T follicular helper cell (primary cell): ENCODE data around the gene PTAFR.

Source experiments
- DNase-seq: peaks from one replicate; pipeline ENCODE4 v3.0.0-alpha.2; 2020; ENCODE audit warnings: low read depth
- total RNA-seq, 2 experiments: gene quantifications; one replicate each; lab custom pipeline; 2026; lab: John Stamatoyannopoulos, UW

Gene PTAFR
- 8.8 to 9.5 reads per million in 2 experiments for total RNA-seq

DNA sequence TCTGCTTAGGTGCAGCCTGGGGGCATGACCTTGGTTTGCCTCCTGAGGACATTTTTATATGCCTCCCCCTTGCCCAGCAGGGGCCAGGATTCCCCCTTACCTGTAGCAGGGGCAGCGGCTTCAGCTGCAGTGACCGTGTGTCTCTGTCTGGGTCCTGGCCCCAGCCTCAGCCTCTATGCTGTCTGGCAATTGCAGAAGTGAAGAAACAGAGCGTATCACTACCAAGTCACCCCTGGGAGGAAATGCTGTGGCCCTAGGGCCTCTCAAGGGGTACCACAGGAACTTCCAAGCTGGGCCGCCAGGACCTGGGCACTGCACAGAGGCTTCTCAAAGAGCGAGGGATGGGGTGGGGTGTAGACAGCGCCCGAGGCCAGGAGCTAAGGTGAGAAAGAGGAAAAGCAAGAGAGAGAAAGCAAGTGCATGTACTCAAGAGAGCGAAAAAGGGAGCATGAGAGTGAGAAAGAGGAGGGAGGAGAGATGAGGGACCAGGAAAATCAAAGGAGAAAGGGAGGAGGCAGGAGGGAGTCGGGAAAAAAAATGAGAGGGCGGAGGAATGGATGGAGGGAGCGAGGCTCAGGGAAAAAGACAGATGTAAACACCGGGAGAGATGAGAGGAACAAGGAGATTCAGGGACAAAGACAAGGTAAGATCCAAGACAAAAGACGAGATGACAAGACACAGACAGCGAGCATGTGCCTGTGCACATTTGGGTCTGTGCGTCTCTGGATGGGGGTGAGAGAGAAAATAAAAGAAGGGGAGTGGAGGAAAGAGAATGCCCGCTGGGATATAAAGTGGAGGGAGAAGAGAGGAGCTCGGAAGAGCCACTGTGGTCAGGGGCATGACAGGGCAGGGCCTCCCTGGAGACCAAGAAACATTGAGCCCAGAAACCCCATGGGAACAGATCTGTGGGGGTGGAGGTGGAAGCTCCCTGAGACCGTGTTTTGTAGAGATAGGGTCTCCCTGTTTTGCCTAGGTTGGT is at the start of gene PTAFR:
TSS of gene PTAFR (minus strand) at position 199 of the 979 bp plus-strand sequence. CDS start 25,669 bp downstream, outside the sequence.
- no peak for DNase-seq

GRCh38 chr1:28213315-28213714 is 36.8 kb upstream of the PTAFR start:
- DNase-seq, result no peak

DNA sequence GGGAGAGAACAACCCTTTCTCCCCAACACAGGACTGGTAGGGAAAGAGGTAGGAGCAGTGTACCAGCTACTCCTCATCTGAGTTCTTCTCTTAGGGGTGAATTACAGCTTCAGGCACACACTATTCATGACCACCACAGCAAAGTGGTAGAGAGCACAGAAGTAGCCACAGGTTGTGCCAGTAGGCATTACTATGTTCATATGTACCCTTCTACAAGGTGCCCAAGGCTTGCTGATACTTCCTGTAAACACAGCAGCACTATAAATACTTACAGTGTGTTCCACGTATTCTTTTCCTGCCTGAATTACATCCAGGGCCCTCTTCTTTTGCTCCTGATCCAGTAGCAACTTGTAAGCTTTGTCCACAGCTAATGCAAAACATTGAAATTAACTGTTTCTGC is 33.2 kb upstream of the PTAFR start:
- no peak for DNase-seq

DNA sequence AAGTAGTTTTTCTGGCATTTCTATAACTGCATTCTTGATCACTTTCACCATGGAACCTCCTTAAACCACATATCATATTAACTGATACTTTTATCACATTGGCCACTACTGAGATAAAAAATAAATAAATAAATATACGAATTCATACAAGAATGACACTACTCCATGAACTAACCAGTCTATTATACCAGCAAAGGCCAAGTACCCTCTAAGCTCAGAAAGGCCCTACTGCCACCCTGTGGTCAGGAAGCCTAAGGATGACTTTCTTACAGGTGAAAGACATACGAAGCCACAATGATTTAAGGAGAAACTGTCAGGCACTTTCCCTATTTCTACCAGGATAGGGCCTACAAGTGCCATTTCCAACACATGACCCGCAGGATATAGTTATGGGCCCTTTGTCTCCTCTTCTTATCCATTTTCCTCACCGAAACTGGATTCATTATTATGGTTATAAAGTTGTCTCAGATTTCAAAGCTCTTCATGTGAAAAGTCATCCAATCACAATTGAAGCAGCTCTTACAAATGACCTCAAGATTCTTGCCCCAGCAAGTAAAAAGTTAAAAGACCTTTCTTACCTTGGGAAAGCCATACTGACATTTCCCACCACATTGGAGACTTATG is 32.4 kb upstream of the PTAFR start:
- peak; percentile 47 for DNase-seq

DNA sequence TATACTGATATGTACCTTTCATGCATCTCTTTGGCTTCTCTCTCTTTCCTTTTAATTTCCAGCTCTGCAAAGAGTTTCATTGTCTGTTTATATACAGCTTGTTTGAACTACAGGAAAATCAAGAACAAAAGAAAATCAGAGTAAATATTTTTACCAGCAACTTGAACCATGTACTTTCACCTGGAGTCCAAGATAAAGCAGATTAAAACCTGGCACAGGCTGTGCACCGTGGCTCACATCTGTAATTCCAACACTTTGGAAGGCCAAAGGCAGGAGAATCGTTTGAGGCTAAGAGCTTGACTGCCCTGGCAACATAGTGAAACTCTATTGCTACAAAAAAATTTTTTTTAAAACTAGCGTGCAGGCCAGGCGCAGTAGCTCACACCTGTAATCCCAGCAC is 28.8 kb upstream of the PTAFR start:
- DNase-seq, result no peak

DNA sequence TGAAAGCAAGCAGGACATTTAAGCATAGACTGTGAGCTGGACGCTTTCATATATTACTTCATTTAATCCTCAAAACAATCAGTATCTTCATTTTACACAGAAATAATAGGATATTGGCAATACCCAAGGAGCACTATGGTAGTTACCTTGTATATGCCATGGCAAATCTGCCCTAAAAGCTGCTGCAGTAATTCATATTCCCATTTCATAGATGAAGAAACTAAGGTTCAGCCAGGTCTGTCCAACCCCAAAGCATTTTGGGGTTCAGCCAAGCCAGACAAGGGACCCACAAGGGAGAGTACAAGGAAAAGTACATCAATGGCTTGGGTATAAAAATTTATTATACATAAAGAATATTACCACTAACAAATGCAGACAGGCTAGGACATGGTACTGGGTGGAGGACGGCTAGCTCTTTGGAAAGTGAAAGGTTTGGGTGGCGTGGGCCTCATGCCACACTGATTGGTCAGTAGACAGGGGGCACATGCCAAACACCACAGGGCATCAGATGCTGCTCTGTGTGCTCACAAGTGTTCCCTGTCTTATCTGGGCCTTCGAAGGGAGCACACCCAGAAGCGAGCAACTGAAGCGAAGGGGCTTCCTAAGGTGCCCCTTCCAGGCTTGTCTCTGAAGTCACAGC is 23.9 kb upstream of the PTAFR start:
- no peak for DNase-seq

DNA sequence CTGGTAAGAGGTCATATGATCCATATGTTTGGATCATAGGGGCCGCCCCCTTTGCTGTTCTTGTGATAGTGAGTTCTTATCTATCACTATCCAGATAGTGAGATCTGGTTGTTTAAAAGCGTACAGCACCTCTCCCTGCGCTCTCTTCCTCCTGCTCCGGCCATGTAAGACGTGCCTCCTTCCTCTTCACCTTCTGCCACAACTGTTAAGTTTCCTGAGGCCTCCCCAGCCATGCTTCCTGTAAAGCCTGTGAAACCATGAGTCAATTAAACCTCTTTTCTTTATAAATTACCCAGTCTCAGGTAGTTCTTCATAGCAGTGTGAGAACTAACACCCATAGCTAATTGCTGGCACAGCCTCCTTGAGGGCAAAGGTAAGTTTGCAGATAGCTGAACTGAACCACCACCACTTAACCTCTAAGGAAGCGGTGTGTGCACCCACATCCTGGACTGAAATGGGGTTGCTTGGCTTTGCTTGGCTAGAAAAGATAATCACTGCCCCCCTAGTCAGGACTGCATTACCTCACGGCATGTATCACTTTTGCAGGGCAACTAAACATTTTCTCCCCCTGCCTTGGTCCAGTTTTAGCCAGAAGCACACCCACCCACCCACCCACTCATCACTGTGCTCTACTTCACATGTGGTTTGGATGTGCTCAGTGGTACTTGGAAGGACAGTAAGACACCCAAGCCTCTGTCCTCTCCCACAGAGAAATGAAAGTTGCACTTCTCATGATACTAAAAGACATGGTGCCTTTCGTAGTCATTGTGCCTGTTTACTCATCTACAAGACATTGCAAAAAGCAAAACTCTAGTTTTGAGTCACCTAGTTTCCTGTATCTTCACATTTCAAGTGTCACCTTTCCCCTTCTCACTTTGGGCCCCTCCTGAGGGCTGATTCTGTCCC is 23.1 kb upstream of the PTAFR start:
- DNase-seq, result peak; percentile 21

- DNase-seq, result no peak
These were observed 21.4 kb upstream of the PTAFR start for GRCh38 chr1:28197682-28198415.

- no peak for DNase-seq
These were observed 19.8 kb upstream of the PTAFR start for GRCh38 chr1:28196330-28196729.

- DNase-seq, result no peak
These were observed 19.3 kb upstream of the PTAFR start for GRCh38 chr1:28195780-28196179.

DNA sequence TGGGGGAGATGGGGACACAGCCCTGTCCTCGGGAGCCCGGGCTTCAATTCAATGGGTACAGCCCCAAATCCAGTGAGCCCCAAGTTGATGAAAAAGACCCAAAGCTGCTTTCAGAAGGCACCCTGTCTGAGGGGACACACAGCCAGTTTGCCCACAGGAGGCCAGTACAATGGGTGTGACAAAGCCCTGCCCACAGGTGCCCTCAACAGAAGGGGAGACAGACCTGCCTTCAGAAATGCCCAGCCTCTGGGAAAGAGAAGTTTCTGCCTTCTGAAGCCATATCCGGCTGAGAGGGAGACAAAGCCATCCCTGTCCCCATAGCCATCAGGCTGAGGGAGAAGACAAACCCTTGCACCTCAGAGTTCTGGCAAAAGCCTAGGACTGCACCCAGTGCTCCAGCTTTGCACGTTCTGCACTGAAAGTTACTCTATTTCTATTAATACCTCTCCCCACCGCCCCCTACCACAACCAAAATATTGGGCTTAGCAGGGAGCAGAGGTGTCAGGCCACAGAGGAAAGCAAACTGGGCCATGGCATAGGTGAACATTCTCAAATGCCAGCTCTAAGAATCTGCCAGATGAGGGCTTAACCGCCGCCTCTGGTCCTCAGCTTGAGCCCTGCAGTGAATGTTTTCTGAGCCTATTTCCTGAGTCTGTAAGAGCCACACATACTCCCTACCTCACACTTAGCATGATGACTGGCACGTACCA is 18.0 kb upstream of the PTAFR start:
- DNase-seq, result no peak

DNA sequence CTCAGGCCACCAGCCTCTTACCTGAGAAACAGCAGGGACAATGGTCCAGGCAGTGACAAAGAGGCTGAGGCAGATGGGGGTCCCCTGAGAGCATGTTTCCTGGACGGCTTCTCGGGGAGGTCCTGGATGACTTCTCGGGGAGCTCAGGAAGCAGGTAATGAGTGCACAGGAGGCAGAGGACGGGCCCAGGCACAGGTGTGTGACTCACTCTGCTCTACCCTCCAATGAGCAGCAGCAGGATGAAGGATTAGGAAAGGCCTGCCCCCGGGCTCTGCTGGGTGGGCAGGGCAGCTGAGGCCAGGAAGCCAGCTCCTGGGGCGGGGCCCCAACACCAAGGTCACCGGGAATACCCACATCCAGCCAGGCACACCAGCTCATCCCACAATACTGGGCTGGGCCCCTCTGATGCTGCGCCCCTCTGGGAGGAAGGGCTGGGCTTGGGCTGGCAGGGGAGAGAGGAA is 17.2 kb upstream of the PTAFR start:
- no peak for DNase-seq

- no peak for DNase-seq
These were observed 14.6 kb upstream of the PTAFR start for GRCh38 chr1:28190996-28191645.

DNA sequence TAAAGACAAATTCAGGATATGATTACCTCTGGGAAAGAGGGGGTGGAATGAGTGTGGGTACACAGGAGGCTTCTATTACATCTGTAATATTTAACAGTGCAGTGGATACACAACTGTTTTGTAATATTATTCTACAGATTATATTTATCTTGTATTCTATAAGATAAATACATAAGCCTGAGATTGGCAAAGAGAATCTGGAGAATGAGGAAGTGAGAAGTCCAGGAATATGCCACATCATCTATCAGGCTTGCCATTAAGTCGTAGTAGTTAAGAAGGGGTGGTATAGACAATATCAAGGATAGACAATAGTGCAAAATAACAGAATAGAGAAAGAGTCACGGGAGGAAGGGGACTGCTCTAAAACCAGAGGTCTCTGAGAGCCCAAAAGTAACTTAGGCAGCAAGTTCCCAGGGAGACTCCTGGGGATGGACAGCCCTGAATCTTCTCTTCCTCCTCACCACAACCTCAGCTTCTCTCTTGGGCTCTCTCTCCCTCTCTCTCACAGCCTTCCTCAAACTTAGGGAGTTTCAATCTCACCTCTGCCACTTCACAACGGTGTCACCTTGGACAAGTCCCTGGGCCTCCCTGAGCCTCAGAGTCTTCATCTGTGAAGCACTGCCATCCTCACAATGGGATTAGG is 14.0 kb upstream of the PTAFR start:
- DNase-seq, result no peak

DNA sequence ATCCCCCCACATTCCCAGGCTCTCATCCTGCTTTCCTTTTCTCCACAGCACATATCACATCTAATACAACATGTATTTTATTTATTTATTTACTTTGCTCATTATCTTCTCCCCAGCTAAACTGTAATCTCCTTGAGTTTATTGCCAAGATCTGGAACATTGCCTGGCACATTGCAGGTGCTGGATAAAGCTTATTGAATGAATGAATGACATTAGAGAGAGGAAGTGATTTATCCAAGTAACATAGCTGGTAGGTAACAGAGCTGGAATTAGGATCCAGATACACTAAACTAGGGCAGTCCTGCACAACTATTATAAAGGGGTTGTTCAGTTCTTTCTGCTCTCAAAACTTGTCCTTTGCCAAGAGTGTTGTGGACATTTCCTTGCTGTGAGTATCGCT is 8.6 kb upstream of the PTAFR start:
- no peak for DNase-seq

GRCh38 chr1:28180306-28181305 is 4.1 kb upstream of the PTAFR start:
- DNase-seq, result no peak

DNA sequence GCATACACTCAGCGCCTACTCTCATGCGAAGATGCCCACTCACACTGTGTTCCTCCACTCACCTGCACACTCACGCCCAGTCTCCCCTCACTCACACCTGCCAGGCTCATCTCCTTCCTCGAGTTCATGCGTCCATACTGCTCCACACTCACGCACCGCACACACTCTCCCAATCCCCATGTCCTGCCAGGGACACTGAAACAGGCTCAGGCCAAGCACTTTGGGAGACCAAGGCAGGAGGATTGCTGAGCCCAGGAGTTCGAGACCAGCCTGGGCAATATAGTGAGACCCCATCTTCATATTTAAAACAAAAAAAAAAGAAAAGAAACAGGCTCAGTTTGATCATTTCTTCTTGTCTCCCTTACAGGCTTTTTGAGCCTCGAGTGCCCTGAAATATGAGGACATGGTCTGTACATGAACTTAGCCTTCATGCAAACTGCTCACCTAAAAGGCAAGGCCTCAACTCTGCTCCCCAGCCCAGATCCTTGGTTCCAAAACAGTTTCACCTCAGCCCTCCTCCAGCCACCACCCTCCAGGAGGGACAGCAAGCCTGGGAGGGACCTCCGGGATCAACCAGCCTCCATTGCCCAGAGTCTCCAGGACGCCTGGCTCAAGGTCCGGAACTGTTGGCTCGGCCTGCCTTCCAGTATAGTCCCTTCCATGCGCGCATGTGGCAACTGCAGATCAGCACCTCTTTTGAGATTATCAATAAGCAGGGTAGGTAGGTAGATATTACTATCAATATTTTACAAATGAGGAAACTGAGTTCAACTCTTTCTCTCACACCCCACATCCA is 2.4 kb upstream of the PTAFR start:
- DNase-seq, result no peak
